HG03442 (cell line): ENCODE measurements around the gene JDP2.
"Not testable (repeated sequence)": the region's sequence is repeated elsewhere in the genome, so short reads cannot be mapped to it uniquely, and the experiment has no call there.

ENCODE experiments used
- ATAC-seq: cut with Tn5 transposase; IDR thresholded peaks from one replicate; pipeline ENCODE4 v1.9.1; 2021; ENCODE audit warnings: mild to moderate bottlenecking, moderate library complexity; ENCODE audit not compliant: unreplicated experiment

Gene JDP2

DNA sequence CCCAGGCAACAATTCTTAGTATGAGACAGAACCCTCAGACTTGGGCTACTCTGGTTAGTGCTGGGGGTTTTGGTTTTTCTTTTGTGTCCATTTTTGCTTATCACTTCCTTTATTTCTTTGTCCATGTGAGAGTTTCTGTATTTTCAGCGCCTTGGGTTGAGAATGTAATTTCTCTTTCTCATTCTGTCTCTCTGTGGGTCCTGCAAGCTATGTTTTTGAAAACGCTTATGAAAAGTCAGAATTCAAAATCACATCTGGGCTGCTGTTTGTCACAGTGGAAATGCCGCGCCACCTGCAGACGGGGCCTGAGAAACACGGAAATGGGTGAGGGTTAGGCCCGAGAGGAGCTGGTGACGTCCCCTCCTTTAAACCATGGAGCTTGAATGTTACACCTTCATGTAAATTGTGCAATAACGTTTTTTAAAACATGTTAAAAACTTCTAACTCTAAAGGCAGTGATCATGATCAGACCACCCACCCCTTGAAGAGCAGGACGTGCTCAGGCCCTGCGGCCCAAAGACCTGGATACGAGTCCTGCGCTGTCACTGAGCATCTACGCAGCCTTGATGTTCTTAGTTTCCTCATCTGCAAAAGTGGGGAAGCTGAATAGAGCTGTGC lies 26.1 kb downstream of the JDP2 start:
- no peak for ATAC-seq

- ATAC-seq: no peak
Observed at GRCh38 chr14:75454963-75455546, 27.2 kb downstream of the JDP2 start.

DNA sequence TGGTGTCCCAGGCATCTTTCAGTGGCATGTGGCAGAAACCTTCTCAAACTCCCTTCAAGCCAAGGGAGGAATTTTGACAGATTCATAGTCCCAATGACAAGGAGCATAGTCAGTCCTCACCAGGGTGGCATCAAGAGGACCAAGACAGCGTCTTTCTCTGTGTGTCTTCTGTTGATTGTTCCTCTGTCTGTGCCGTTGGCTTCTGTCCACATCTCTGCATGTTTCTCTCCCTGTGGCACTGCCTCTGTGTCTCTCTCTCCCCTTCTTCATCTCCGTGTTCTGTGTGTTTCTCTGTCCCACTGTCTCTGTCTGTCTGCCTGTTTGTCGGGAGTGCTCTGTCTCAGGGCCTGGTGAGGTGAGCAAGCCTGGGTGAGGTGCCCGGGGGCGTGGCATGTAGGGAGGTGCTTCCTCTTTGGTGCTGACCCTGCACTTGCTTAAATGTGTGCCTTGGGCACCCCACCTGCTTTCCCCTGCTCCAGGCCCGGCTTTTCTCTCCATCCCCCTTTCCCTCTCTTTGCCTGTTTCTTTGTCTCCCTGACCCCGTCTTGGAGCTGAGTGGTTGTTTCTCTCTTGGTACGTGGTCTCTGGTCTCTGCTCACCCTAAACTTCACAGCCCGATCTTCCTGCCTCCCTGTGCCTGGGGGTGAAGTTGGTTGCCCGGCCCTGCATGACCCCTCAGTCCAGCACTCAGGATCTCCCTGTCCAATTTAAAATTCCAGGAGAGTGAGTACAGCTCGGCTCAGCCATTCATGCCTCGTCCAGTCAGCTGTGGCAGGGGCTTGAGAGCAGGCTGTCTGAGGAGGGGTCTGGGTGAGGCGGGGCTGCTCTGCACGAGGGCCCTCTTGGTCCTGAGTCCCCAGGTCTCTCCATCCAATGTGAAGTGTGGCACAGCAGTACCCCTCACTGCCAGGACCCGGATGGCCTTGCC lies 28.5 kb downstream of the JDP2 start:
- no peak for ATAC-seq

DNA sequence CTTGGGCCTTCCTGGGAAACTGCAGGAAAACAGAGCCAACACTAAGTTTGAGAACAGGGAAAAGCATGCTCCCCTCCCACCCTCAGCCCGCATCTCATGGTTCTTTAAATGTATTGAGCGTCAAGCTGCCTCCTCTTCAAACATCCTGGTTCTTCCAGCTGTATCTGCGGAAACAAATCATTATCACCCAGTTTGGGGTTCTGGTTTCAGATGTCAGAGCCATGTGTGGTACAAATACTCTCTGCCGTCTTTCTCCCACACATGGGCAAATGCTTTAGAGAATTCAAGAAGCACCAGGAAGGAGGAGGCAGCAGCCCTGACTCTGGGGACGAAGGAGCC lies 29.1 kb downstream of the JDP2 start:
- ATAC-seq: no peak

DNA sequence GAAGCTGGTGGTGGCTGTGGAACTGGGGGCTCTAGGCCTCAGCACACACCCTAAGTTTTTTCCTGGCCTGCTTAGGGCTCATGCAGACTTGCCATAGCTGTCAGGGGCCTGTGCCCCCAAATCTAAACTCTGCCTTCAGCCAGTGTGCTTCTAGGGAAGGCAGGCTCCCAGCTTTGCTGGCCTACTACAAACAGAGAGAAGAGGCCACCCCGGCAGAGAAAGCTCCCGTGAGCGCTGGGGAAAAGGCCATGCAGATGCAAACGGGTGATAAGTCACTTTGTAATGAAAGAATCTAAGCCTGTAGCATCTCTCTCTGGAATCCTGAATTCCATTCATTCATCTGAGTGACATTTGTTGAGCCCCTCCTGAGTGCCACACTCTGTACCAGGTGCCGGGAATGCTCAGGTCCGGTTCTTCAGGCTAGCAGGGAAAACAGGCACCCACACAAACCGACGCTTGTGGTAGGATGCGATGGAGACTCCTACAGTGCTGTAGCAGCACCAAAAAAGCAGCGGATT lies 29.9 kb downstream of the JDP2 start:
- ATAC-seq: no peak

DNA sequence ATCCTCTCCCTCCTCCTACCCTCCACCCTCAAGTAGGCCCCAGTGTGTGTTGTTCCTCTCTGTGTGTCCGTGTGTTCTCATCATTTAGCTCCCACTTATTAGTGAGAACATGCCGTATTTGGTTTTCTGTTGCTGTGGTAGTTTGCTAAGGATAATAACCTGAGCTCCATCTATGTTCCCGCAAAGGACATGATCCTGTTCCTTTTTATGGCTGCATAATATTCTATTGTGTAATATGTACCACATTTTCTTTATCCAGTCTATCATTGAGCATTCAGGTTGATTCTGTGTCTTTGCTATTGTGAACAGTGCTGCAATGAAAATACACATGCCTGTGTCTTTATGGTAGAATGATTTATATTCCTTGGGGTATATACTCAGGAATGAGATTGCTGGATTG lies 30.5 kb downstream of the JDP2 start:
- ATAC-seq: no peak

GRCh38 chr14:75459099-75459741 lies 31.4 kb downstream of the JDP2 start:
- no peak for ATAC-seq

- no peak for ATAC-seq
Observed at GRCh38 chr14:75459791-75460190, 32.0 kb downstream of the JDP2 start.

- ATAC-seq: no peak
Observed at GRCh38 chr14:75460394-75460793, 32.6 kb downstream of the JDP2 start.

GRCh38 chr14:75461303-75461702 lies 33.5 kb downstream of the JDP2 start:
- ATAC-seq: no peak

GRCh38 chr14:75461755-75462349 lies 34.0 kb downstream of the JDP2 start:
- no peak for ATAC-seq

DNA sequence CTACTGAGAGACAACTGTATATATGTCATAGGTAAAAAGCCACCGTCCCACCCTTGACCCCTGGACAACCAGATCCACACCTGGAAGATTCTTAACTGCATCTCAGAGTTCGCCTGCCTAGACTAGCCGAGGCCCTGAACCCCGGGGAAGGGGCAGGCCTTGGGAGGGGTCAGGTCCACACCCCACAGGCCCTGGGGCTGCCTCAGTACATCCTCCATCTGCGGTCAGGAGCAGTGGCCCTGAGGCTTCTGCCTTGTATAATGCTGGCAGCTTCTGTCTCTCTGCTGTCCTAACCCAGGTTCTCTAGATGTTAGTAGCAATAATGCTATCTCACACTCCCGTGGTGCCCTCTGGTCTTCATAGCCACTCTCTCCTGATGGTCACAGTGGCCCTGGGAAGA lies 36.8 kb downstream of the JDP2 start:
- ATAC-seq: no peak

DNA sequence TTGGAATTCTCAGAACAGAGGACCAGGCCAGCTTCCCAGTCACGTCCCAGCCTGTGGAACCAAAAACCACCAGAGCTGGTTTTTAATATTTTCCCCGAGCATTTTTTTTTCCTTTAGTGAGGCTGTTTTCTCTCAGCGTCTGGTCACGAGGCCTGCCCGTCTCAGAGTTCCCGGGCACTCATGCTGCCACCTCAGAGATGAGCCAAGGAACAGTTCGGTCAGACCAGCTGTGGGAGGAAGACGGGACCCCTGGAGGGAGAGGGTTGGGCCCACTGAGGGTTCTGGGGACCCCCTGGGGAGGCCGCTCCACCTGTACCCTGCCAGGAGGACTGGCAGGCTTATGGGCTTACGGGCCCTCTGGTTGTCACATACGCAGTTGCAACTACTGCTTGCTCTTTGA lies 39.9 kb downstream of the JDP2 start:
- ATAC-seq: no peak

- no peak for ATAC-seq
Observed at GRCh38 chr14:75469164-75469563, 41.3 kb downstream of the JDP2 start.

DNA sequence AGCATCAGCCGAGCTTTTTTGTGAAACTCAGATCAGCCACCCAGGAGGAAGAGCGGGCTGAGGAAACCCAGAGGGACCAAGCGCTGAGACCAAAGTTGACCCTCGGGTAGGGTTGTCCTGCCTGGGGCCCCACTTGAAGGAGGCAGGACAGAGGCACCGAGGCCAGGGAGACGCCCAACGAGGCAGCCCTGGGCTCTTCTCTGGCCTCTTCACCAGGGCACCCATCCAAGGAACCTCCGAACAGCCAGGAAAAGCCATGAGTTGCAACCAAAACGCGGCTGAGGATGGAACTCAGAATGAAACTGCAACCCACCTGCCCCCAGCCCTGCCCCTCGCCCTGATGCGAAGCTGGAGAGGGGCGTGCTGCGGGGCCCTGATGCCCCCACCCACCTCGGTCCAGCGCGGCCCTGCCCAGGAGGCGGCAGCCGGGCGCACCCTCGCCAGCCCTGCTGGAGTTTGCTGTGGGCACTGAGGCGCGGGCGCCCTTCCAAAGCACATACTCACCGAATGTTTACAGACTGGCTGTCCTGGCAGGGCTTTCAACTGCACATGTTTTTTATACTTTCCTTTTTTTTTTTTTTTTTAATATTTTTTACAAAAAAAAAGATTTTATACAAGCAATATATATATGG lies 41.9 kb downstream of the JDP2 start:
- no peak for ATAC-seq

GRCh38 chr14:75470238-75470797 lies 42.5 kb downstream of the JDP2 start:
- no peak for ATAC-seq

DNA sequence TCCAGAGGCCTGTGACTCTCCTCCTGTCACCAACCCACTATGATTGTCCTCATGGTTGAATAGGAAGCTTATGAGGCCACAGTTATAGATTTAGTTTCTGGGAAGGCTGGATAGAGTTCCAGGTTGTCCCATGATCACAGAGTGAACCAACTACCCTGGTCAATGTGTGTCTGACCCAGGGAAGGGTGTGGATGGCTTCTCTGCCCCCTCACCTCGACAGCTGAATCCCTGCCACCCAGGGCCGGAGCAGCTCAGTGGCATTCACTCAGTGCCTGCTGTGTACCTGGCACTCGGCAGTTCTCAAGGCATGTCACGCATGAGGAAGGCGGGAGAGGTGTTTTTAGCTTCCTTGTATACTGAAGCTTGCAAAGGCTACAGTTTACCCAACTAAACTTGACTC lies 43.2 kb downstream of the JDP2 start:
- ATAC-seq: no peak

DNA sequence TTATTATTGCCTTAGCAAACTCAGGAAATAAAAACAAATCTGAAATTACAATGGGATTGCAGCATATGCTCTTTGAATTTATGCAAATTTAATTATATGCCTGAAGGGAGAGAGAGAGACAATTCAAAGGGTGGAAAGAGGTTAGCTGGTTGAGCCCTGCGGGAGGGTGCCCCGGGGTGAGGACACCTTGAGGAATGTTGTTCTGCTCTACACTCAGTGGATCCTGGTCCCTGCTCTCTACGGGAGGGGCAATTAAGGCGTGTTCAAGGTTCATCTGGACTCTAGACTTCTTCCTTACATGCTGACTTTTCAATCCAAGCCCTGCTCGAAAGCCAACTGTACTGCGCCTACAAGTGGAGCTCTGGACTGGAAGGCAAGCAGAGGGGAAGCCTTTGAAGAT lies 46.3 kb downstream of the JDP2 start:
- not testable (repeated sequence) for ATAC-seq

DNA sequence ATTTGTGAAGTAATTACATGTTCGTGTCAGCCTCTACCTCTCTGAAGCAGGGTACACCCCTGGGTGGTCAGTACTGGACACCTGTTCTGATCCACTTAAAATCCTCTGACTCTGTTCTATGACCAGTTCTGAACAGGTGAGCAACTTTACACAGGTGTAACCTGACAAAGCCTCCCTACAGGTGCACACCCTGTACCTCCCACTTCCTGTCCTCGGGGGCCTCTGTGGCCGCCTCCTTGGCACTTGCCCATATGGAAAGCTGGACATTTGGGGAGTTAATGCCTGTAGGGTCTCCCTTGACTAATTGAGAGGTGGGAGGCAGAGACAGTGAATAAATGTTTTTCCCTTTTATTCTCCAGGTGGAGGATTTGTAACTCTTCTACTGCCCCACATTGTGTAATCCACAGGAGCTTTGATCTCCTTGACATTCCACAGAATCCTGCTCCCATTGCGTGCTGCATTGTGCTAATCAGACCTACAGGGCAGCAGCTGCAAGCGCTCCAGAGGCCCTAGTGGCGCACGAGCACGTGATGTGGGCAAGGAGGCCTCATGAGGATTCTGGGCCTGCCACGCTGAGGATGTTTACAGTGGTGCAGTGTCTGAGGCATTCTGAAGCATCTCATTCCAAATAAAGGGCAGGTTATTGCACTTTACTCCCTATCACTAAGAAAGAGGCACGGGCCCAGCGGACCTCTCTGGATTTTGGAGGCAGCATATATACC lies 48.6 kb downstream of the JDP2 start:
- no peak for ATAC-seq

DNA sequence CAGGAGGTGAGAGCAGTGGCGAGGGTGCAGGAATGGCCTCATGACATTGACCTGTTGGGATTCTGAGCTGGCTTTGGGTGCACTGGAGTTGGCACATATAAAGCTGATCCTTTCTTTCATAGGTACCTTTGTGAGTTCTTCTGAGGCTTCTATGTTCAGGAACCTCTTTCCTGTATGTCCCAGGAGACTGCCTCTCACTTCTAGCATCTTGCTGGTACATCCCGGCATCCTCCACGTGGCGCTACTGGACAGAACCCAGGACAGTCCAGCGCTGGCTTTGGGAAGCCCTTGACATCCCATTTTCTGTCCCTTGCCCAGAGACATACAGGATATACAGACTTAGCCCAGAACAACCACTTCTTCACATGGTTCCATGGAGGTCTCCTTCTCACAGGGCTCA lies 50.1 kb downstream of the JDP2 start:
- ATAC-seq: no peak
